NCI-H1105 (cell line): Measurements from ENCODE around the gene ADAMTS5.

Experiments used
- DNase-seq: peaks from one replicate; lab custom pipeline; 2025; lab: John Stamatoyannopoulos, UW

ADAMTS5 gene

GRCh38 chr21:26887251-26887650, 79.6 kb downstream of the ADAMTS5 start:
- no peak for DNase-seq

GRCh38 chr21:26884436-26884835, 82.5 kb downstream of the ADAMTS5 start:
- DNase-seq = no peak

GRCh38 chr21:26883768-26884167, 83.1 kb downstream of the ADAMTS5 start:
- no peak for DNase-seq

- no peak for DNase-seq
Observed at GRCh38 chr21:26881504-26882228, 85.2 kb downstream of the ADAMTS5 start.

- DNase-seq = no peak
Observed at GRCh38 chr21:26877018-26877417, 89.9 kb downstream of the ADAMTS5 start.

GRCh38 chr21:26874347-26874746, 92.5 kb downstream of the ADAMTS5 start:
- DNase-seq = no peak
